ENCODE results near the gene DISP2.

The DISP2 gene

GRCh38 chr15:40337597-40337996 is 20.4 kb upstream of the DISP2 start:
- Histone ChIP-seq H3K36me3 (ENCODE audit: insufficient read depth, low read length) (no peaks in the 10 kb centered on the region), H3K4me1 (ENCODE audit: insufficient read depth, low read length, poor library complexity, severe bottlenecking) (peaks cover 48% of the 10 kb centered on the region), H3K9me3 (ENCODE audit: insufficient read depth, low read depth, low read length) (no peaks in the 10 kb centered on the region), H3F3A (ENCODE audit: low read depth) (0 out of 2 replicates have a peak, but pooled peaks cover 3% of the 10 kb centered on the region), H3K4me2 (ENCODE audit: low read depth, low read length, poor library complexity, severe bottlenecking) (peak overlapping the region; percentile 21), H3K9me2 (replicated peaks; ENCODE audit: low read depth, low read length) (no peaks in the 10 kb centered on the region), H3K79me2 (ENCODE audit: insufficient read depth, low read length) (peaks cover 7% of the 10 kb centered on the region; the same call in 1 of the 2 replicates), H3K4me3 (ENCODE audit: low read length, poor library complexity, severe bottlenecking) (no peak overlapping the region), H3K9ac (ENCODE audit: low read depth, low read length, poor library complexity, severe bottlenecking) (no peak overlapping the region), H2AFZ (ENCODE audit: low read length) (no peak overlapping the region), H4K20me1 (ENCODE audit: insufficient read depth, low read length, poor library complexity, severe bottlenecking) (no peaks in the 10 kb centered on the region), H3K27me3 (ENCODE audit: insufficient read depth, low read length, poor library complexity, severe bottlenecking) (no peaks in the 10 kb centered on the region)
- TF ChIP-seq CTCF (conservative IDR thresholded peaks at IDR 0.05; ENCODE audit: low read length) = no peak
- no peak for TF ChIP-seq EZH2phosphoT487 (IDR thresholded peaks at IDR 0.05; ENCODE audit: borderline replicate concordance)

GRCh38 chr15:40338041-40338657 is 19.9 kb upstream of the DISP2 start:
- H3K4me2 ChIP-seq (ENCODE audit: low read depth, low read length, poor library complexity, severe bottlenecking) = peak overlapping the region; percentile 21
- H3K9me2 ChIP-seq (replicated peaks; ENCODE audit: low read depth, low read length) = no peaks in the 10 kb centered on the region
- 0 out of 2 replicates have a peak, but pooled peaks cover 3% of the 10 kb centered on the region for H3F3A ChIP-seq (ENCODE audit: low read depth)
- H3K79me2 ChIP-seq (ENCODE audit: insufficient read depth, low read length) = peaks cover 2% of the 10 kb centered on the region; the same call in 1 of the 2 replicates
- no peak overlapping the region for H2AFZ ChIP-seq (ENCODE audit: low read length)
- no peak overlapping the region for H3K9ac ChIP-seq (ENCODE audit: low read depth, low read length, poor library complexity, severe bottlenecking)
- TF ChIP-seq CTCF (conservative IDR thresholded peaks at IDR 0.05; ENCODE audit: low read length) (peak; percentile 91), EZH2phosphoT487 (IDR thresholded peaks at IDR 0.05; ENCODE audit: borderline replicate concordance) (no peak)
- H3K36me3 ChIP-seq (ENCODE audit: insufficient read depth, low read length) = no peaks in the 10 kb centered on the region
- H3K27me3 ChIP-seq (ENCODE audit: insufficient read depth, low read length, poor library complexity, severe bottlenecking) = no peaks in the 10 kb centered on the region
- no peak overlapping the region for H3K4me3 ChIP-seq (ENCODE audit: low read length, poor library complexity, severe bottlenecking)
- peaks cover 43% of the 10 kb centered on the region for H3K4me1 ChIP-seq (ENCODE audit: insufficient read depth, low read length, poor library complexity, severe bottlenecking)
- no peaks in the 10 kb centered on the region for H4K20me1 ChIP-seq (ENCODE audit: insufficient read depth, low read length, poor library complexity, severe bottlenecking)
- no peaks in the 10 kb centered on the region for H3K9me3 ChIP-seq (ENCODE audit: insufficient read depth, low read depth, low read length)

- Histone ChIP-seq H3K9ac (ENCODE audit: low read depth, low read length, poor library complexity, severe bottlenecking) (no peak overlapping the region), H4K20me1 (ENCODE audit: insufficient read depth, low read length, poor library complexity, severe bottlenecking) (no peaks in the 10 kb centered on the region), H3K9me2 (replicated peaks; ENCODE audit: low read depth, low read length) (no peaks in the 10 kb centered on the region), H2AFZ (ENCODE audit: low read length) (no peak overlapping the region), H3K27me3 (ENCODE audit: insufficient read depth, low read length, poor library complexity, severe bottlenecking) (no peaks in the 10 kb centered on the region), H3F3A (ENCODE audit: low read depth) (0 out of 2 replicates have a peak, but pooled peaks cover 3% of the 10 kb centered on the region), H3K4me2 (ENCODE audit: low read depth, low read length, poor library complexity, severe bottlenecking) (no peak overlapping the region), H3K4me3 (ENCODE audit: low read length, poor library complexity, severe bottlenecking) (no peak overlapping the region), H3K9me3 (ENCODE audit: insufficient read depth, low read depth, low read length) (no peaks in the 10 kb centered on the region), H3K79me2 (ENCODE audit: insufficient read depth, low read length) (no peaks in the 10 kb centered on the region), H3K4me1 (ENCODE audit: insufficient read depth, low read length, poor library complexity, severe bottlenecking) (peaks cover 35% of the 10 kb centered on the region), H3K36me3 (ENCODE audit: insufficient read depth, low read length) (no peaks in the 10 kb centered on the region)
- no peak for TF ChIP-seq CTCF (conservative IDR thresholded peaks at IDR 0.05; ENCODE audit: low read length)
- TF ChIP-seq EZH2phosphoT487 (IDR thresholded peaks at IDR 0.05; ENCODE audit: borderline replicate concordance) = no peak
These were observed 18.9 kb upstream of the DISP2 start for GRCh38 chr15:40338921-40339620.
